PC-3 (cell line): Measurements from ENCODE around the gene U2SURP.

Source experiments
- CTCF ChIP-seq: fragments of 300-600 bp; sonication (generic); conservative IDR thresholded peaks from 2 replicates; pipeline ENCODE4 v1.5.1; 2017; ENCODE audit warnings: antibody characterized with exemption, low read depth, mild to moderate bottlenecking, low read length
- EZH2 ChIP-seq: fragments of 300-600 bp; sonication (generic); IDR thresholded peaks from one replicate; pipeline ENCODE4 v1.6.1; 2017; ENCODE audit warnings: antibody characterized with exemption, mild to moderate bottlenecking, low read length; ENCODE audit not compliant: unreplicated experiment
- EZH2phosphoT487 ChIP-seq: fragments of 300-600 bp; sonication (generic); IDR thresholded peaks from 2 replicates; pipeline ENCODE4 v1.6.1; 2018; ENCODE audit warnings: mild to moderate bottlenecking, antibody characterized with exemption, low read length, borderline replicate concordance

GRCh38 chr3:142972092-142972753, 29.1 kb upstream of the U2SURP start:
- TF ChIP-seq CTCF (no peak), EZH2 (no peak), EZH2phosphoT487 (no peak)
